Testis (tissue), 3 donors: ENCODE results near the gene CARTPT. TPM values are rescaled to one million over a fixed set of nuclear protein-coding genes. Genes with fewer than 3 reads are reported as not detected.

Experiments
- DNase-seq: peaks from one replicate; pipeline ENCODE4 v3.0.0-alpha.2; 2019
- H3K27ac ChIP-seq, 2 donors: fragments of 200-600 bp; sonication (generic); one replicate each; pipeline ENCODE4 v1.5.1; 2019
- H3K27me3 ChIP-seq: fragments of 200-600 bp; sonication (generic); one replicate; pipeline ENCODE4 v1.5.1; 2019
- H3K36me3 ChIP-seq: fragments of 200-600 bp; sonication (generic); one replicate; pipeline ENCODE4 v1.5.1; 2017; ENCODE audit warnings: low read depth; ENCODE audit errors: missing control alignments
- H3K4me1 ChIP-seq: fragments of 200-600 bp; sonication (generic); one replicate; pipeline ENCODE4 v1.5.1; 2019
- H3K4me3 ChIP-seq, 2 donors: fragments of 200-600 bp; sonication (generic); one replicate each; pipeline ENCODE4 v1.5.1; 2017 to 2019
- H3K9me3 ChIP-seq: fragments of 200-600 bp; sonication (generic); one replicate; pipeline ENCODE4 v1.5.1; 2017
- POLR2A ChIP-seq: fragments of 450-650 bp; IDR thresholded peaks from one replicate; pipeline ENCODE4 v1.6.1; 2017; ENCODE audit warnings: antibody characterized with exemption, mild to moderate bottlenecking, moderate library complexity
- WGBS, 2 donors: methylation state at CpG; one replicate each; pipeline ENCODE4 v1.1.5; 2018; 5-methylcytosine and 5-hydroxymethylcytosine counted together
- intact Hi-C: fragments of 100-400 bp; cut with DNase I; formaldehyde crosslinking; loops from one replicate; pipeline ENCODE4 v1.15.1; 2023; ENCODE audit warnings: low total_unique reads
- polyA plus RNA-seq: library from polyadenylated mRNA; stranded (reverse); fragments of 350-450 nt; fragmentation: Illumina TruSeq; extraction: RNeasy Lipid Tissue Mini Kit (QIAGEN cat#74804); gene quantifications from one replicate; pipeline ENCODE4 v1.2.3, GENCODE V29; 2014; ENCODE audit warnings: low read depth, low replicate concordance; ENCODE audit not compliant: insufficient read depth
- total RNA-seq, 2 donors: library from RNA; depleted of rRNA; stranded (reverse); fragments of >200 nt; gene quantifications; one replicate each; pipeline ENCODE4 v1.2.3, GENCODE V29; 2016
- TF ChIP-seq, protein P1 (sequence below), 3 experiments: fragments of 450-650 bp in 2 of 3; fragments of 200-600 bp in 1 of 3; sonication (generic) in 1 of 3; IDR thresholded peaks; one replicate each; pipeline ENCODE4 v1.5.1; 2016 to 2019; ENCODE audit warnings: antibody characterized with exemption in 3 of 3, mild to moderate bottlenecking in 2 of 3, moderate library complexity in 1 of 3

Gene CARTPT
- total and polyA plus RNA-seq, 3 donors from 2014 or later = 15.0 to 35.8 (median 18.2) TPM

GRCh38 chr5:71727978-71728377 lies 8.9 kb downstream of the CARTPT start:
- H3K27ac ChIP-seq = no peak overlapping the region
- no peaks in the 10 kb centered on the region for H3K4me1 ChIP-seq
- H3K9me3 ChIP-seq = no peaks in the 10 kb centered on the region
- H3K36me3 ChIP-seq = no peaks in the 10 kb centered on the region
- no peak for DNase-seq
- intact Hi-C loops = no loop called here
- no peaks in the 10 kb centered on the region for H3K27me3 ChIP-seq
- TF ChIP-seq POLR2A = no peak
- TF ChIP-seq, protein P1, sequence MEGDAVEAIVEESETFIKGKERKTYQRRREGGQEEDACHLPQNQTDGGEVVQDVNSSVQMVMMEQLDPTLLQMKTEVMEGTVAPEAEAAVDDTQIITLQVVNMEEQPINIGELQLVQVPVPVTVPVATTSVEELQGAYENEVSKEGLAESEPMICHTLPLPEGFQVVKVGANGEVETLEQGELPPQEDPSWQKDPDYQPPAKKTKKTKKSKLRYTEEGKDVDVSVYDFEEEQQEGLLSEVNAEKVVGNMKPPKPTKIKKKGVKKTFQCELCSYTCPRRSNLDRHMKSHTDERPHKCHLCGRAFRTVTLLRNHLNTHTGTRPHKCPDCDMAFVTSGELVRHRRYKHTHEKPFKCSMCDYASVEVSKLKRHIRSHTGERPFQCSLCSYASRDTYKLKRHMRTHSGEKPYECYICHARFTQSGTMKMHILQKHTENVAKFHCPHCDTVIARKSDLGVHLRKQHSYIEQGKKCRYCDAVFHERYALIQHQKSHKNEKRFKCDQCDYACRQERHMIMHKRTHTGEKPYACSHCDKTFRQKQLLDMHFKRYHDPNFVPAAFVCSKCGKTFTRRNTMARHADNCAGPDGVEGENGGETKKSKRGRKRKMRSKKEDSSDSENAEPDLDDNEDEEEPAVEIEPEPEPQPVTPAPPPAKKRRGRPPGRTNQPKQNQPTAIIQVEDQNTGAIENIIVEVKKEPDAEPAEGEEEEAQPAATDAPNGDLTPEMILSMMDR (IDR thresholded peaks at IDR 0.05) = no peak
- no peak overlapping the region for H3K4me3 ChIP-seq
- WGBS, 2 donors = 70 to 84% methylated on average over 2 of the region's 2 CpGs

GRCh38 chr5:71731015-71731414 lies 11.9 kb downstream of the CARTPT start:
- TF ChIP-seq, protein P1 (IDR thresholded peaks at IDR 0.05) = no peak
- TF ChIP-seq POLR2A = no peak
- no peaks in the 10 kb centered on the region for H3K27me3 ChIP-seq

DNA sequence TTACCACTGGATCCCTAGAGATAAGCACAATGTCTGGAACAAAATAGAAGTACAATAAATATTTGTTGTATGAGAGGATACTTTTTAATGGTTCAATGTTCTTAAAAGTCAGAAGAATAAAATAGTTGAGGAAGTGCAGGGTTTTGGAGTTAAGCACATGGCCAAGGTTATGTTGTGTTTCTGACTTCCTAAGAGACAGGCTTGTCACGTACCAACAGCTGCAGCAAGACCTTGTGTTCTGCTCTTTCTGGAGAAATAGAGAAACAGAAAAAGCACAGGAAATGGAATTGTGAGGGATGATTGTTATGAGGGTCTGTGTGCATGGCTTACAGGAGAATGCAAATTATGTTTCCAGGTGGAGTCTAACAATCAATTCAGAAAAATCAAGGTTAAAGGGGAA lies 12.9 kb downstream of the CARTPT start:
- DNase-seq = no peak
- intact Hi-C loops = no loop called here
- Histone ChIP-seq H3K36me3 (no peaks in the 10 kb centered on the region), H3K27ac (no peak overlapping the region), H3K27me3 (no peaks in the 10 kb centered on the region), H3K4me3 (no peak overlapping the region), H3K9me3 (no peaks in the 10 kb centered on the region), H3K4me1 (no peaks in the 10 kb centered on the region)
- 45% methylated on average over 1 of the region's 1 CpG for WGBS, 2 donors
- TF ChIP-seq POLR2A = no peak
- TF ChIP-seq, protein P1 (IDR thresholded peaks at IDR 0.05) = no peak

More at GRCh38 chr5:71731015-71731414, 11.9 kb downstream of the CARTPT start:
- H3K27ac ChIP-seq = no peak overlapping the region
- no peaks in the 10 kb centered on the region for H3K4me1 ChIP-seq
- intact Hi-C loops = no loop called here
- no peak overlapping the region for H3K4me3 ChIP-seq
- no peaks in the 10 kb centered on the region for H3K9me3 ChIP-seq
- H3K36me3 ChIP-seq = no peaks in the 10 kb centered on the region
- DNase-seq = no peak

GRCh38 chr5:71734141-71734540 lies 15.1 kb downstream of the CARTPT start:
- no peak for TF ChIP-seq POLR2A
- TF ChIP-seq, protein P1 (IDR thresholded peaks at IDR 0.05) = no peak

GRCh38 chr5:71737931-71738539 lies 19.0 kb downstream of the CARTPT start:
- no peak overlapping the region for H3K27ac ChIP-seq
- 92 to 93% methylated on average over 7 of the region's 7 CpGs for WGBS, 2 donors
- no peak overlapping the region for H3K4me3 ChIP-seq
- TF ChIP-seq, protein P1 (IDR thresholded peaks at IDR 0.05) = no peak
- TF ChIP-seq POLR2A = no peak
- H3K9me3 ChIP-seq = no peaks in the 10 kb centered on the region
- H3K4me1 ChIP-seq = peaks cover under 1% of the 10 kb centered on the region
- no peak for DNase-seq
- intact Hi-C loops = no loop called here
- H3K27me3 ChIP-seq = no peaks in the 10 kb centered on the region
- no peaks in the 10 kb centered on the region for H3K36me3 ChIP-seq

More at GRCh38 chr5:71734141-71734540, 15.1 kb downstream of the CARTPT start:
- H3K27ac ChIP-seq = no peak overlapping the region
- H3K4me3 ChIP-seq = no peak overlapping the region
- H3K27me3 ChIP-seq = no peaks in the 10 kb centered on the region
- intact Hi-C loops = no loop called here
- H3K36me3 ChIP-seq = no peaks in the 10 kb centered on the region
- H3K4me1 ChIP-seq = no peaks in the 10 kb centered on the region
- H3K9me3 ChIP-seq = no peaks in the 10 kb centered on the region
- DNase-seq = no peak
